Ureter (tissue), 1 donor: Measurements from ENCODE around the gene USP37. TPM values are rescaled to one million over a fixed set of nuclear protein-coding genes. Genes with fewer than 3 reads are reported as not detected.
A peak's percentile ranks its signal among the peaks of the same experiment; 100 is the strongest.
"Not testable (repeated sequence)": the region's sequence is repeated elsewhere in the genome, so short reads cannot be mapped to it uniquely, and the experiment has no call there.

Source experiments
- DNase-seq: peaks from one replicate; pipeline ENCODE4 v3.0.0-alpha.2; 2020; ENCODE audit warnings: low spot score
- total RNA-seq: library from RNA; stranded (reverse); gene quantifications from one replicate; pipeline ENCODE4 v1.2.4, GENCODE V29; 2023
- donor health status: DM: yes; HTN: yes; CAD: no.

USP37 gene
- 24.8 TPM for total RNA-seq

- DNase-seq: peak; percentile 100
These were observed at the start of gene USP37, which contains the start of gene CNOT9 for GRCh38 chr2:218568190-218569037. Gene USP37, minus strand, starts transcription at chr2:218568351. Its CDS starts 9,698 bp downstream, at chr2:218558653. Gene CNOT9, plus strand, starts transcription at chr2:218568839. Its CDS starts 116 bp downstream, at chr2:218568955.

GRCh38 chr2:218615868-218616315, 47.7 kb upstream of the USP37 start:
- no peak for DNase-seq

- DNase-seq: peak; percentile 45
These were observed 39.4 kb upstream of the USP37 start, which contains the start of gene PLCD4 for GRCh38 chr2:218607436-218608115. Gene PLCD4, plus strand, starts transcription at chr2:218607899. Its CDS starts 7,841 bp downstream, at chr2:218615740.

GRCh38 chr2:218605432-218605831, 37.3 kb upstream of the USP37 start:
- no peak for DNase-seq

GRCh38 chr2:218585541-218585940, 17.4 kb upstream of the USP37 start:
- DNase-seq: no peak

- no peak for DNase-seq
These were observed 16.1 kb upstream of the USP37 start for GRCh38 chr2:218583983-218584850.

GRCh38 chr2:218582076-218582475, 13.9 kb upstream of the USP37 start:
- DNase-seq: no peak

GRCh38 chr2:218578272-218578877, 10.2 kb upstream of the USP37 start:
- no peak for DNase-seq

- no peak for DNase-seq
These were observed 9.5 kb upstream of the USP37 start for GRCh38 chr2:218577482-218578220.

GRCh38 chr2:218576854-218577253, 8.7 kb upstream of the USP37 start:
- no peak for DNase-seq

GRCh38 chr2:218570850-218571249, 2.7 kb upstream of the USP37 start:
- DNase-seq: no peak

GRCh38 chr2:218569661-218570500, 1.7 kb upstream of the USP37 start:
- no peak for DNase-seq

GRCh38 chr2:218569038-218569431, 884 bp upstream of the USP37 start:
- peak; percentile 45 for DNase-seq

- DNase-seq: no peak
These were observed 358 bp downstream of the USP37 start for GRCh38 chr2:218567797-218568189.

- no peak for DNase-seq
These were observed 1.9 kb downstream of the USP37 start for GRCh38 chr2:218566296-218566695.

- DNase-seq: no peak
These were observed 4.1 kb downstream of the USP37 start for GRCh38 chr2:218564056-218564455.

- DNase-seq: no peak
These were observed 9.2 kb downstream of the USP37 start for GRCh38 chr2:218558986-218559385.

GRCh38 chr2:218557941-218558340, 10.2 kb downstream of the USP37 start:
- DNase-seq: no peak

GRCh38 chr2:218555527-218555926, 12.6 kb downstream of the USP37 start:
- no peak for DNase-seq

GRCh38 chr2:218554225-218554624, 13.9 kb downstream of the USP37 start:
- not testable (repeated sequence) for DNase-seq
